Stimulated activated CD8-positive, alpha-beta memory T cell treated with anti-CD3 and anti-CD28 coated beads, Interleukin-15, amount 100 ng/mL, for 1 hour (primary cell): ENCODE measurements around the gene PGM2L1.
"Not testable (repeated sequence)": the region's sequence is repeated elsewhere in the genome, so short reads cannot be mapped to it uniquely, and the experiment has no call there.

ENCODE experiments used
- DNase-seq: peaks from one replicate; pipeline ENCODE4 v3.0.0-alpha.2; 2020; ENCODE audit warnings: low read depth

PGM2L1 gene

DNA sequence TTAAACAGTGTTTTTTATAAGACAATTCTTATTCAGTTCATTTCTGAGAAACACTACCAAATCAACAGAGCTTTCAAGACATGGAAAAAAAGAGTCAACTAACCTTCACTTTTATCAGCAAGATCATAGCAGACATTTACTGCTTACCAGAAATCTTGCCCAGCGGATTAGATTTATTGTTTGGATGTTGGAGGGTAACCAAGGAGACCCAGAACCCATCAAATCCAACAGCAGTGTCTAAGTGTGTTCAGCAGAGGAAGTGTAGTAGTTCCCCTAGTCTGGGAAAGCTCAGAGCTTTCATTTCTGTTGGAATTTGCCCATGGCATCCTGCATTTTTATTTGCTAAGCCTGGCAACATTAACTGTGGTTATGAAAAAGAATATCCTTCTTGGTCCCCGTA is 2.4 kb upstream of the PGM2L1 start:
- no peak for DNase-seq

DNA sequence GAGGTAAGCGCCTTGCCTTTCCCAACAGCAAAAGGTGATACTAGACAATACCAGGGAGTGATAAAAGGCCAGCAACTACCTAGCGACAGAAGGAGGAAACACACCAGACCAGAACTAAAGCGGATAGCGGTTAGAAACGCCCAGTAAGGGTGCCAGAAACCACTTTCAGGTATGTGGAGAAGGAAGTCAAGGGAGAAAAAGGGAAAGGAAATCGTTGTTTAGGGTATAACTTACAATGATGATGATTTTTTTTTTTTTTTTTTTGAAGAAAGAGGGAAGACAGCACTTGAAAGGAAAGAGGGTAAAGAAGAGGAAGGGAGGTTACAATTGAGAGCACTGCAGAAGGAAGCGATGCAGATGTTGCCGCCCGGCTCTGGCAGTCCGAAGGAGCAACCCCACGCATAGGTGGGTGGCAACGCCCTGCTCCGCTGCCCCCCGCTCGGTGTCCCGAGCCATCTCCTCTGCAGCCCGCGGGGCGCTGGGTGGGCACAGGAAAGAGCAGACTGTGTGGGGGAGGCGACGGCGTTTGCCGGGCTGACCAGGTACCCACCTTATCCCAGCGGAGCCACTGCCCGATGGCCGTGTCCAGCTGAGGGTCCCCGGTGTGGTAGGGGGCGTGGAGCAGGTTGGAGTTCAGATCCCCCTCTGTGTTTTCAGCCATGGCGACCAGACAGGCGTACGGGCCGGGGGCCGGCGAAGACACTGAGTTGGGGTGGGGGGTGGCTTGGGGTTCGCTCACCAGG is 561 bp downstream of the PGM2L1 start:
- peak; percentile 4 for DNase-seq

DNA sequence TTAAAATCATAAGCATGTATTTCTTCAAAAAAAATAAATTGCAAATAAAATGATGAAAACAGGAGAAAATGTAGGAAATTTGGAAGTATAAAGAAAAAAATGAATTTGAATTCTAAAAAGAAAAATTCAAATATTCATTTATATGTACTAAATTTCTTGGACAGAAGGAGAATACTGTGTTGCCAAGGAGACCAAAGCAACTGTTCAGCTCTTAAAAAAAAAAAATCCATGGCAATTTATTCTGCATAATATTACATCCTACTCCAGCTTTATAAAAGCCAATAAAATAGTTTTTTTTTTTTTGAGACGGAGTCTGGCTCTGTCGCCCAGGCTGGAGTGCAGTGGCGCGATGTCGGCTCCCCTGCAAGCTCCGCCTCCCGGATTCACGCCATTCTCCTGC is 6.0 kb downstream of the PGM2L1 start:
- DNase-seq: no peak

DNA sequence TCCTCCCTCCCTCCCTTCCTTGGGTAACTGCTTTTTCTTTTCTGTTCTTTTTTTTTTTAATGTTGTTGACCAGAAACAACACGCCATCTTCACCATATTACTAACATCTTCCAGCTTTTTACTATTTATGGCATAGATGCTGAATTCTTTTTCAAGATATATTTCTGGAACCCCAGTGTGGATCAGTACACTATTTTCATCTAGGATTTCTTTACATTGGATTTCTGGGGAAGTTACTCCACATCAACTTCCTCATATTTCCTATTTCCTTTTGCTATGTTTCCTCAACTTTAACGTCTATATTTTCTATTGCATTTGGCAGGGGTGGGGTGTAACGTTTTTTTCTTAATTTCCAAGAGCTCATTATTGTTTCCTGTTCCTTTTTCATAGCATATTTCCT is 7.0 kb downstream of the PGM2L1 start:
- no peak for DNase-seq

GRCh38 chr11:74390697-74391096 is 7.5 kb downstream of the PGM2L1 start:
- no peak for DNase-seq

- DNase-seq: peak; percentile 55
These were observed 9.4 kb downstream of the PGM2L1 start for GRCh38 chr11:74388678-74389327.

GRCh38 chr11:74384641-74385040 is 13.6 kb downstream of the PGM2L1 start:
- DNase-seq: no peak

DNA sequence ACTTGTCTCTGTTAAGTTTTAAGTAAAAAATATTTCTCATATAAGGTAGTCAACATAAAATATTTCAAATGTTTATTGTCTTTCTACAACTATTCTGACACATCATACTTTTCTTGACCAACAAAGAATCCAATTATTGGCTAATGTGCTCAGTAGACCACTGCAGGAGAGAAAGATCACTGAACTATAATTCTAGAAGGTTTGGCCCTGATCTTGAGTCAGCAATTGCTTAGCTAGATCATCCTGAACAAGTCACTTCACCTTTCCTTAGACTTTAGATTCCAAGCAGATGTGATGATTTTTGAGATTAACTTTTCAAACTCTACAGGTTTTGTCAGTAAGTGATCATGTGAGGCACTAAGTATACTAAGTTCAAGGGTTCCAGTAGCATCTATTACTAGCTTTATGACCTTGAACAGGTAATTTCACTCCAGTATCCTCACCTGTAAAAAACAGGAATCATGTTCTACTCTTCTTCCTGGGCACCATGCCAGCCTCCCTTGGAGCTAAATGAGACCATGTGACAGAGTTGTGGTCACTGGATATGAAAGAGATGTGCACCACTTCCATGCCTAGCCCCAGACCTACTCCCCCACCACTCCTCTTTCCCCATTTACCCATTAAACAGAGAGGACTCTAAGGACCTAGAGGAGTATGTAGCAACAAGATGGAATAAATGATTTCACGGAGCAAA is 17.3 kb downstream of the PGM2L1 start:
- DNase-seq: no peak

DNA sequence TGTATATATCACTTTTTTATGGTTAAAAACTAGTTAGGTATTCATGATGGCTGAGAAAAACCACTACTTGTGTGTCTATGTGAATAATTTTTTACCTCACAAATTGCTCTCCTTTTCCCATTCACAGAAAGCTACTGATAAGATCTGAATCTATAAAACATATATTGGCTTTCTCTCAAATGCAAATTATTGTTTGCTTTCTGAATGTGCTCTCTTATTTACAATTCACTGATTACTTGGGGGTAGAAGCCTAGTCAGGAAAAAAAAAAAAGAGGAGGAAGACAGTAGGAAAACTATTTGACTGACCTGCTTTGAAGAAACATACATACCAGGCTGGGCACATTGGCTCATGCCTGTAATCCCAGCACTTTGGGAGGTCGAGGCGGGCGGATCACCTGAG is 20.5 kb downstream of the PGM2L1 start:
- no peak for DNase-seq

DNA sequence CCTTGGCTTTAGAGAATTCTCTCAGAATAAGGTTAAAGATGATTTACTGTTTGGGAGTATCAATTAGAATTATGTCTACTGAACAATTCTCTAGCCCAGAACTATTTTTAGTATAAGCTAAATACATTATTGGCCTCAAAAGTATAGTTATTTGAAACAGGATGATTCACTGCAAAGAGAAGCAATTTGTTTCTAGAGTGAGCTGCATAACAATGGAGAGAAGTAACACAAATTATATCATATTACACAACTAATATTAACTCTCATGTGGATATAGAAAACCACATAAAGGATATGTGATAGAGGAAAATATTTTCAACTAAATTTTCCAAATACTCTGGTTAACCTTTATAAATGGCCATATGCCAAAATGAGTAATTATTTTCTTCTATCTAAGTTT is 24.9 kb downstream of the PGM2L1 start:
- DNase-seq: no peak

GRCh38 chr11:74371269-74372052 is 26.8 kb downstream of the PGM2L1 start:
- no peak for DNase-seq

DNA sequence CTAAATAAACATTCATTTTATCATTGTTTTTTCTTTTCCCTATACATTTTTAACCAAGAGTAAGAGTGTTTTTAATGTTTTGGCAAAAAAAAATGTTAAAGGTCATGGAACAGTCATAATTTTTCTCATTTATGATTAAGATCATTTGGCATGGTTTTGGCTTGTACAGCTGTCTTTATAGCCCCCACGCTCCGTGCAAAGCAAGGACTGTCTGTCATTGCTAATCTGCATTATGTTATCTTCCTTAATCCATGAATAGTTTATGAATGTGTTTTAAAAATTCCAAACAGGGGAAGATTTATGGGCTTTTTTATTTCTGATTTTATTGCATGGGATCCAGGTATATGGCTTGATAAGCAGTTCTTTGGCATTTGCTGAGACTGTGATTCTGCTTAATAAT is 28.1 kb downstream of the PGM2L1 start:
- DNase-seq: no peak

GRCh38 chr11:74367881-74368280 is 30.4 kb downstream of the PGM2L1 start:
- no peak for DNase-seq

- DNase-seq: no peak
These were observed 31.7 kb downstream of the PGM2L1 start for GRCh38 chr11:74366576-74366975.

DNA sequence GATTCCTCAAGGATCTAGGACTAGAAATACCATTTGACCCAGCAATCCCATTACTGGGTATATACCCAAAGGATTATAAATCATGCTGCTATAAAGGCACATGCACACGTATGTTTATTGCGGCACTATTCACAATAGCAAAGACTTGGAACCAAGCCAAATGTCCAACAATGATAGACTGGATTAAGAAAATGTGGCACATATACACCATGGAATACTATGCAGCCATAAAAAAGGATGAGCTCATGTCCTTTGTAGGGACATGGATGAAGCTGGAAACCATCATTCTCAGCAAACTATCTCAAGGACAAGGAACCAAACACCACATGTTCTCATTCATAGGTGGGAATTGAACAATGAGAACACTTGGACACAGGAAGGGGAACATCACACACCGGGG is 32.4 kb downstream of the PGM2L1 start:
- DNase-seq: not testable (repeated sequence)

DNA sequence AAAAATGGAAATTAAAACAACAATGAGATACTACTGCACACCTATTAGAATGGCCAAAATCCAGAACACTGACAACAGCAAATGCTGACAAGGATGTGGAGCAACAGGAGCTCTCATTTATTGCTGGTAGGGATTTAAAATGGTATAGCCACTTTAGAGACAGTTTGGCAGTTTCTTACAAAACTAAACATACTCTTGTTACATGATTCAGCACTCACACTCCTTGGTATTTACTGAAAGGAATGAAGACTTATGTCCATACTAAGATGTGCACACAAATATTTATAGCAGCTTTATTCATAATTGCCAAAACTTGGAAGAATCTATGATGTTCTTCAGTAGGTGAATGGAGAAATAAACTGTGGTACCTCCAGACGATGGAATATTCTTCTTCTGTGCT is 40.8 kb downstream of the PGM2L1 start:
- no peak for DNase-seq

DNA sequence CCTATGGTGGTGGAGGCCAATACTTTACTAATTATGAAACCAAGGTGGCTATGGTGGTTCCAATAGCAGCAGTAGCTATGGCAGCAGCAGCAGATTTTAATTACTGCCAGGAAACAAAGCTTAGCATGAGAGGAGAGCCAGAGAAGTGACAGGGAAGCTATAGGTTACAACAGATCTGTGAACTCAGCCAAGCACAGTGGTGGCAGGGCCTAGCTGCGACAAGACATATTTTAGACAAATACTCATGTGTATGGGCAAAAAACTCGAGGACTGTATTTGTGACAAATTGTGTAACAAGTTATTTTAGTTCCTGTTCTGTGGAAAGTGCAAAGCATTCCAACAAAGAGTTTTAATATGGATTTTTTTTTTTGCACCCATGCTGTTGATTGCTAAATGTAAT is 42.6 kb downstream of the PGM2L1 start:
- no peak for DNase-seq

DNA sequence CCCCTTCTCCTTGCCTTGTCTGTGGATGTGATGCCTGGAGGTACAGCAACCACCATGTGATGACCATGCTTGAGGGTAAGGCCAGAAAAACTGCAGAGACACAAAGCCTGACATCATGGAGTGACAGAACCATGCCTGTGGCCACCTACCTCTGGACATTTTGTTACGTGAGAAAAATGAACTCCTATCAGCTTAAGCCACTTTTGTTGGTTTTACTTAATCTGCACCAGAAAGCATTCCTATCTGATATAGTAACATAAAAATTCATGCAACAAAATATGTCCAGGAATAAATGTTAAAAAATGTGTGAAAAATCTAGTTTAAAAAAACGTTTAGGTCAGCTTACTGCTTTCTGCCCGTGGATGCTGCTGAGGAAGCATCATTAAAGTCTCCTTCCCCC is 44.2 kb downstream of the PGM2L1 start:
- no peak for DNase-seq

GRCh38 chr11:74347381-74347780 is 50.9 kb downstream of the PGM2L1 start:
- no peak for DNase-seq

GRCh38 chr11:74345420-74345819 is 52.8 kb downstream of the PGM2L1 start:
- no peak for DNase-seq

- no peak for DNase-seq
These were observed 56.3 kb downstream of the PGM2L1 start for GRCh38 chr11:74341921-74342320.

GRCh38 chr11:74339619-74340018 is 58.6 kb downstream of the PGM2L1 start:
- DNase-seq: no peak

GRCh38 chr11:74338963-74339362 is 59.3 kb downstream of the PGM2L1 start:
- DNase-seq: no peak
